SK-N-SH (cell line): Measurements from ENCODE around the gene PPP3CB. TPM values are rescaled to one million over a fixed set of nuclear protein-coding genes. Genes with fewer than 3 reads are reported as not detected.

Experiments
- CTCF ChIA-PET: fragments of 300-600, 350-600 bp; formaldehyde crosslinking; extraction: SDS; loops from one replicate; lab custom pipeline; 2021; lab: Yijun Ruan, JAX
- POLR2A ChIA-PET: fragments of 350-600 bp; sonication (Branson Sonifier 250); formaldehyde crosslinking; extraction: SDS; loops from one replicate; lab custom pipeline; 2020; ENCODE audit warnings: antibody characterized with exemption, inconsistent platforms; lab: Yijun Ruan, JAX
- DNase-seq: peaks from one replicate; pipeline ENCODE4 v3.0.0; 2012
- H2AFZ ChIP-seq: fragments of 200-600 bp; sonication (generic); 2 replicates; pipeline ENCODE4 v1.8.1; 2016; ENCODE audit warnings: antibody characterized with exemption, mild to moderate bottlenecking, low read depth
- H3F3A ChIP-seq: fragments of 200-600 bp; sonication (generic); replicated peaks from 2 replicates; pipeline ENCODE3; 2016; ENCODE audit warnings: antibody characterized with exemption, mild to moderate bottlenecking; ENCODE audit not compliant: insufficient read depth
- H3K27ac ChIP-seq, 2 experiments: fragments of 200-500 bp in 1 of 2; fragments of 200-600 bp in 1 of 2; sonication (Bioruptor generic) in 1 of 2; sonication (generic), shearing (Covaris generic) in 1 of 2; 2 replicates each; pipeline versions ENCODE4 v1.5.1 to v1.6.1; 2014 to 2016; ENCODE audit warnings: low read depth in 2 of 2, inconsistent platforms in 1 of 2, low read length in 1 of 2, mild to moderate bottlenecking in 1 of 2, mixed read lengths in 1 of 2
- H3K27me3 ChIP-seq: fragments of 200-600 bp; sonication (generic), shearing (Covaris generic); 2 replicates; pipeline ENCODE4 v1.6.1; 2016; ENCODE audit warnings: mixed run types; ENCODE audit not compliant: insufficient read depth
- H3K36me3 ChIP-seq, 2 experiments: fragments of 200-500 bp in 1 of 2; fragments of 200-600 bp in 1 of 2; sonication (Bioruptor generic) in 1 of 2; sonication (generic) in 1 of 2; replicated peaks in 1 of 2; 2 replicates each; pipeline versions ENCODE3 to v1.5.1; 2014 to 2016; ENCODE audit warnings: low read length in 1 of 2, mild to moderate bottlenecking in 1 of 2; ENCODE audit not compliant: insufficient read depth in 2 of 2, control insufficient read depth in 1 of 2
- H3K4me1 ChIP-seq, 2 experiments: fragments of 200-500 bp in 1 of 2; fragments of 200-600 bp in 1 of 2; sonication (Bioruptor generic) in 1 of 2; sonication (generic), shearing (Covaris generic) in 1 of 2; 2 replicates each; pipeline versions ENCODE4 v1.5.1 to v1.6.1; 2014 to 2016; ENCODE audit warnings: low read depth in 1 of 2, low read length in 1 of 2, mixed run types in 1 of 2; ENCODE audit not compliant: insufficient read depth in 2 of 2, control insufficient read depth in 1 of 2
- H3K4me2 ChIP-seq: fragments of 200-600 bp; sonication (generic), shearing (Covaris generic); 2 replicates; pipeline ENCODE4 v1.6.1; 2017; ENCODE audit warnings: mixed run types
- H3K4me3 ChIP-seq, 2 experiments: fragments of 200-500 bp in 1 of 2; fragments of 200-600 bp in 1 of 2; sonication (Bioruptor generic) in 1 of 2; sonication (generic), shearing (Covaris generic) in 1 of 2; 2 replicates each; pipeline versions ENCODE4 v1.5.1 to v1.8.1; 2014 to 2016; ENCODE audit warnings: low read depth in 2 of 2, inconsistent platforms in 1 of 2, low read length in 1 of 2, mild to moderate bottlenecking in 1 of 2, mixed read lengths in 1 of 2, moderate library complexity in 1 of 2
- H3K79me2 ChIP-seq: fragments of 200-600 bp; sonication (generic); 2 replicates; pipeline ENCODE4 v1.8.1; 2017; ENCODE audit warnings: mild to moderate bottlenecking; ENCODE audit not compliant: insufficient read depth
- H3K9ac ChIP-seq: fragments of 200-600 bp; sonication (generic); 2 replicates; pipeline ENCODE4 v1.6.1; 2017; ENCODE audit warnings: mixed run types
- H3K9me2 ChIP-seq: fragments of 200-600 bp; sonication (generic); 2 replicates; pipeline ENCODE4 v1.6.1; 2017; ENCODE audit warnings: mixed run types
- H3K9me3 ChIP-seq: fragments of 200-600 bp; sonication (generic); 2 replicates; pipeline ENCODE4 v1.6.1; 2017; ENCODE audit warnings: mixed run types, mild to moderate bottlenecking, moderate library complexity
- H4K20me1 ChIP-seq: fragments of 200-600 bp; sonication (generic); 2 replicates; pipeline ENCODE4 v1.6.1; 2017; ENCODE audit warnings: mild to moderate bottlenecking, mixed run types; ENCODE audit not compliant: insufficient read depth
- CTCF ChIP-seq: fragments of 200-600 bp; sonication (generic); IDR thresholded peaks from 2 replicates; pipeline ENCODE4 v1.6.1; 2017; ENCODE audit warnings: antibody characterized with exemption, mild to moderate bottlenecking, moderate library complexity
- EZH2phosphoT487 ChIP-seq: fragments of 200-600 bp; sonication (generic); IDR thresholded peaks from 2 replicates; pipeline ENCODE4 v1.6.1; 2017; ENCODE audit warnings: low read depth, mixed run types, mild to moderate bottlenecking, antibody characterized with exemption, moderate library complexity, borderline replicate concordance
- FOXJ3 ChIP-seq: sonication (generic); formaldehyde crosslinking; IDR thresholded peaks from 2 replicates; pipeline ENCODE4 v1.5.1; 2020; ENCODE audit warnings: mild to moderate bottlenecking, missing genetic modification reagents
- FOXM1 ChIP-seq: IDR thresholded peaks from 2 replicates; pipeline ENCODE4 v1.4.0; 2012; ENCODE audit warnings: low read depth, mild to moderate bottlenecking
- IRF3 ChIP-seq: fragments of 150-350 bp; IDR thresholded peaks from 2 replicates; pipeline ENCODE4 v1.6.1; 2016; ENCODE audit warnings: mild to moderate bottlenecking, low read depth, low read length
- JUND ChIP-seq: IDR thresholded peaks from 2 replicates; pipeline ENCODE4 v1.4.0; 2012
- MXI1 ChIP-seq: IDR thresholded peaks from 2 replicates; pipeline ENCODE4 v1.6.1; 2012; ENCODE audit warnings: mild to moderate bottlenecking, low read depth, low read length, improper control_type of control experiment
- NRF1 ChIP-seq: IDR thresholded peaks from 2 replicates; pipeline ENCODE4 v1.6.1; 2012; ENCODE audit warnings: low read depth, mild to moderate bottlenecking, low read length
- PBX3 ChIP-seq: IDR thresholded peaks from 2 replicates; pipeline ENCODE4; 2012
- RAD21 ChIP-seq: IDR thresholded peaks from 2 replicates; pipeline ENCODE4 v1.6.1; 2012; ENCODE audit warnings: mild to moderate bottlenecking, low read length
- RCOR1 ChIP-seq: fragments of 150-350 bp; IDR thresholded peaks from 2 replicates; pipeline ENCODE4 v1.6.1; 2017; ENCODE audit warnings: antibody characterized with exemption, low read length
- TCF12 ChIP-seq: IDR thresholded peaks from 2 replicates; pipeline ENCODE4 v1.4.0; 2012
- TEAD4 ChIP-seq: IDR thresholded peaks from 2 replicates; pipeline ENCODE4 v1.4.0; 2012; ENCODE audit warnings: mild to moderate bottlenecking, borderline replicate concordance; ENCODE audit not compliant: insufficient read depth
- ZBTB33 ChIP-seq: IDR thresholded peaks from 2 replicates; pipeline ENCODE4 v1.4.0; 2012; ENCODE audit warnings: low read depth, borderline replicate concordance
- WGBS: methylation state at CpG from one replicate; pipeline ENCODE4 v1.1.6; 2017; ENCODE audit warnings: low lambda C conversion rate; 5-methylcytosine and 5-hydroxymethylcytosine counted together
- polyA plus RNA-seq, 3 experiments: library from polyadenylated mRNA; depleted of rRNA; stranded (reverse); fragments of >200 nt; gene quantifications; 2 replicates each; pipeline ENCODE4 v1.2.3, GENCODE V29; 2012

PPP3CB gene
- polyA plus RNA-seq, 1 of the 3 experiments (the other 2 are of a cell fraction), result 14.5 TPM

GRCh38 chr10:73416571-73416970, 79.3 kb downstream of the PPP3CB start (continued):
- no peak for TF ChIP-seq FOXJ3
- TF ChIP-seq JUND, result no peak
- TF ChIP-seq MXI1, result no peak
- TF ChIP-seq NRF1, result no peak
- TF ChIP-seq TCF12, result no peak
- no peak for TF ChIP-seq IRF3
- TF ChIP-seq RAD21, result no peak
- TF ChIP-seq PBX3, result no peak
- no peak for TF ChIP-seq RCOR1
- TF ChIP-seq FOXM1, result no peak
- no peak for TF ChIP-seq EZH2phosphoT487

GRCh38 chr10:73414230-73414945, 81.4 kb downstream of the PPP3CB start:
- no peak for TF ChIP-seq ZBTB33
- no peak for TF ChIP-seq TEAD4
- TF ChIP-seq CTCF, result peak; percentile 20; the same call in 1 of the 2 replicates
- peak overlapping the region; percentile 74 to 83 for H3K4me3 ChIP-seq
- peaks cover 7 to 8% of the 10 kb centered on the region in 2 experiments; a peak in 1 of 4 replicates for H3K4me1 ChIP-seq
- H3K9me3 ChIP-seq, result no peaks in the 10 kb centered on the region
- peaks cover 44% of the 10 kb centered on the region for H3K79me2 ChIP-seq
- H3K9me2 ChIP-seq, result no peaks in the 10 kb centered on the region
- H3K36me3 ChIP-seq, result peaks cover 0 to 12% of the 10 kb centered on the region in 2 experiments
- ChIA-PET POLR2A (no interaction called here), CTCF (interaction anchor here (0.5 to 2.0 kb wide), 5 partner anchors 17 to 178 kb away, joined by 3 to 8 read pairs (median 3); no protein-coding TSS in a partner anchor)
- WGBS, result 5% methylated on average over 17 of the region's 17 CpGs
- peak overlapping the region; percentile 87 for H3K4me2 ChIP-seq
- H2AFZ ChIP-seq, result peak overlapping the region; percentile 88
- H3K27ac ChIP-seq, result peak overlapping the region in 1 of 2 experiments; percentile 43; a peak in 2 of 4 replicates
- no peaks in the 10 kb centered on the region for H3K27me3 ChIP-seq
- no peak for DNase-seq
- peaks cover 9% of the 10 kb centered on the region for H4K20me1 ChIP-seq
- peaks cover 11% of the 10 kb centered on the region for H3F3A ChIP-seq
- H3K9ac ChIP-seq, result peak overlapping the region; percentile 95
